Upper lobe of right lung (tissue), 1 donor: ENCODE measurements around the gene DES. TPM values are rescaled to one million over a fixed set of nuclear protein-coding genes. Genes with fewer than 3 reads are reported as not detected.
A peak's percentile ranks its signal among the peaks of the same experiment; 100 is the strongest.

Experiments used
- ATAC-seq: fragments of 200-7000 bp; cut with Tn5 transposase; one replicate; pipeline ENCODE4 v1.9.1; 2020; ENCODE audit warnings: mild to moderate bottlenecking, moderate library complexity
- DNase-seq: peaks from one replicate; pipeline ENCODE4 v3.0.0-alpha.2; 2020
- H3K27ac ChIP-seq: fragments of 200-600 bp; one replicate; pipeline ENCODE4 v1.8.0; 2022
- H3K27me3 ChIP-seq: fragments of 200-600 bp; one replicate; pipeline ENCODE4 v1.8.0; 2022; ENCODE audit warnings: mild to moderate bottlenecking
- H3K36me3 ChIP-seq: fragments of 200-600 bp; one replicate; pipeline ENCODE4 v1.8.0; 2022
- H3K4me1 ChIP-seq: fragments of 200-600 bp; one replicate; pipeline ENCODE4 v1.8.0; 2022
- H3K4me3 ChIP-seq: fragments of 200-600 bp; one replicate; pipeline ENCODE4 v1.8.0; 2022; ENCODE audit warnings: mild to moderate bottlenecking
- H3K9me3 ChIP-seq: fragments of 200-600 bp; one replicate; pipeline ENCODE4 v1.8.0; 2022
- intact Hi-C: fragments of 100-400 bp; cut with DNase I; formaldehyde crosslinking; loops from one replicate; pipeline ENCODE4 v1.11.0; 2022
- total RNA-seq: library from RNA; stranded (reverse); fragmentation: NEBNext Ultra II Directional; extraction: Animal tissue kit (Norgen Biotek cat#: 25700); gene quantifications from one replicate; pipeline ENCODE4 v1.2.1, GENCODE V29; 2021
- TF ChIP-seq, protein P1 (sequence below): fragments of 200-600 bp; IDR thresholded peaks from one replicate; pipeline ENCODE4 v1.8.0; 2022; ENCODE audit warnings: antibody characterized with exemption
- donor health status: DM: no; HTN: yes; CAD: no; lungs with severe emphysema.

Gene DES
- total RNA-seq, 1 donor from 2014 or later = 59.4 TPM

DNA sequence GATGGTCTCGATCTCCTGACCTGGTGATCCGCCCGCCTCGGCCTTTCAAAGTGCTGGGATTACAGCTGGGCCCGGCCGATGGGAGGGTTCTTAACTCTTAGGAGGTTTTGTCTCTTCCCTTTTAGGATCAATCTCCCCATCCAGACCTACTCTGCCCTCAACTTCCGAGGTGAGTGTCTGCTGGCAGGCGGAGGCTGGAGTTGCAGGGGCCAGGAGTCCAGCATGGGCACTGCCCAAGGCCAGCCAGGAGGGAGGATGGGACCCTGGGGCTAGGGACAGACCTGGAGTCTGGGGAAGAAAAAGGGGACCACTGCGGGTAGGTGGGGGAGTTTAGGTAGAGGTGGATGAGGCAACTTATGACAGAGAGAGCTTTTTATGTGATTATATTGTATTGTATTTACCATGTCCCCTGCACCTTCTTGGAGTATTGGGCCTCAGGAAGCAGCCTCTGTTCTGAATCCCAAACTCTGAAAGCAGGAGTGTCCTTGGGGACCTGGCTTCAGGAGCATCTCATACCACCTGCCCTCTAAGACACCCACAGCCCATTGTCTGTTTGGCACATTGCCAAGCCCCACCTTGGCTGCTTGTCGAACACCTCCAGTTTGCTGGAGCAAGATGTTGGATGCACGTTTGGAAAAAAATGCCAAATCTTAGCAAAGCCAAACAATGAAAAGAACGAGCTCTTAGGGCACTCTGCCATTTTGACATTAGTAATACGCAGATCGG lies 5.6 kb downstream of the DES start:
- intact Hi-C loops = no loop called here
- ATAC-seq (no peak), DNase-seq (no peak)
- no peak overlapping the region for H3K4me3 ChIP-seq
- H3K27ac ChIP-seq = no peak overlapping the region
- H3K36me3 ChIP-seq = no peaks in the 10 kb centered on the region
- no peaks in the 10 kb centered on the region for H3K4me1 ChIP-seq
- TF ChIP-seq, protein P1, sequence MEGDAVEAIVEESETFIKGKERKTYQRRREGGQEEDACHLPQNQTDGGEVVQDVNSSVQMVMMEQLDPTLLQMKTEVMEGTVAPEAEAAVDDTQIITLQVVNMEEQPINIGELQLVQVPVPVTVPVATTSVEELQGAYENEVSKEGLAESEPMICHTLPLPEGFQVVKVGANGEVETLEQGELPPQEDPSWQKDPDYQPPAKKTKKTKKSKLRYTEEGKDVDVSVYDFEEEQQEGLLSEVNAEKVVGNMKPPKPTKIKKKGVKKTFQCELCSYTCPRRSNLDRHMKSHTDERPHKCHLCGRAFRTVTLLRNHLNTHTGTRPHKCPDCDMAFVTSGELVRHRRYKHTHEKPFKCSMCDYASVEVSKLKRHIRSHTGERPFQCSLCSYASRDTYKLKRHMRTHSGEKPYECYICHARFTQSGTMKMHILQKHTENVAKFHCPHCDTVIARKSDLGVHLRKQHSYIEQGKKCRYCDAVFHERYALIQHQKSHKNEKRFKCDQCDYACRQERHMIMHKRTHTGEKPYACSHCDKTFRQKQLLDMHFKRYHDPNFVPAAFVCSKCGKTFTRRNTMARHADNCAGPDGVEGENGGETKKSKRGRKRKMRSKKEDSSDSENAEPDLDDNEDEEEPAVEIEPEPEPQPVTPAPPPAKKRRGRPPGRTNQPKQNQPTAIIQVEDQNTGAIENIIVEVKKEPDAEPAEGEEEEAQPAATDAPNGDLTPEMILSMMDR = no peak
- H3K9me3 ChIP-seq = no peaks in the 10 kb centered on the region
- peaks cover 13% of the 10 kb centered on the region for H3K27me3 ChIP-seq

DNA sequence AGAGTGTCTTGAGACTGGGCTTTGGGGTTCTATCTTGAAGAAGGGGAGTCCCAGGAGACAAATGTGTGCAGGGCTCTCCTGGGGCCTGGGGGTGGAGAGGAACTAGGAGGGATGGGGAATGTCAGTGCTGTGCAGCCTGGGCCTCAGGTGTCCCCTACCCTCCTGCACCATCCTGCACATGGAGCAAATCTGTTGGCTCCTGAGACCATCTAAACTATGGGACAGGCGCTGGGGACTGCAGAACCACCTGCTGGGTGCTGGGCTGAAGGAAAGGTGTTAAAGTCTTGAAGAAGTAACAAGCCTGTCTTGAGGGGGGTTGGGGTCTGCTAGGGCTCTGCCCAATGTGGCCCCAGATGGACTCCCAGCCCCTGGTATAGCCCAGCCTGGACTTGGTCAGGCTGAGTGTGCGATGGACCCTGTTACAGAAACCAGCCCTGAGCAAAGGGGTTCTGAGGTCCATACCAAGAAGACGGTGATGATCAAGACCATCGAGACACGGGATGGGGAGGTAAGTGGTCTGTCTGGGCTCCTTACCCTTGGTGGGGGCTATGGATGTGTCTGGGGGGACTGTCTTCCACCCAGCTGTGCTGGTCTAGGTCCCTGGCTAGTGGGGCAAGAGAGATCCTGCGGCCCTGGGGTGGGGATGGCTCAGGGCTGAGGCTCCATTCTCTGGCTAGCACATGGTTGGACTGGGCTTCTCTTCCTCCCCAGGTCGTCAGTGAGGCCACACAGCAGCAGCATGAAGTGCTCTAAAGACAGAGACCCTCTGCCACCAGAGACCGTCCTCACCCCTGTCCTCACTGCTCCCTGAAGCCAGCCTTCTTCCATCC lies 7.3 kb downstream of the DES start:
- DNase-seq (no peak), ATAC-seq (peak; percentile 6)
- H3K9me3 ChIP-seq = no peaks in the 10 kb centered on the region
- TF ChIP-seq, protein P1 = no peak
- peaks cover 7% of the 10 kb centered on the region for H3K27me3 ChIP-seq
- H3K4me1 ChIP-seq = no peaks in the 10 kb centered on the region
- intact Hi-C loops = no loop called here
- no peak overlapping the region for H3K4me3 ChIP-seq
- H3K27ac ChIP-seq = no peak overlapping the region
- no peaks in the 10 kb centered on the region for H3K36me3 ChIP-seq

DNA sequence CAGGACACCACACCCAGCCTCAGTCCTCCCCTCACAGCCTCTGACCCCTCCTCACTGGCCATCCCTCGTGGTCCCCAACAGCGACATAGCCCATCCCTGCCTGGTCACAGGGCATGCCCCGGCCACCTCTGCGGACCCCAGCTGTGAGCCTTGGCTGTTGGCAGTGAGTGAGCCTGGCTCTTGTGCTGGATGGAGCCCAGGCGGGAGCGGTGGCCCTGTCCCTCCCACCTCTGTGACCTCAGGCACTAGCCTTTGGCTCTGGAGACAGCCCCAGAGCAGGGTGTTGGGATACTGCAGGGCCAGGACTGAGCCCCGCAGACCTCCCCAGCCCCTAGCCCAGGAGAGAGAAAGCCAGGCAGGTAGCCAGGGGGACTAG lies 7.9 kb downstream of the DES start:
- TF ChIP-seq, protein P1 = no peak
- DNase-seq = no peak
- intact Hi-C loops = no loop called here

DNA sequence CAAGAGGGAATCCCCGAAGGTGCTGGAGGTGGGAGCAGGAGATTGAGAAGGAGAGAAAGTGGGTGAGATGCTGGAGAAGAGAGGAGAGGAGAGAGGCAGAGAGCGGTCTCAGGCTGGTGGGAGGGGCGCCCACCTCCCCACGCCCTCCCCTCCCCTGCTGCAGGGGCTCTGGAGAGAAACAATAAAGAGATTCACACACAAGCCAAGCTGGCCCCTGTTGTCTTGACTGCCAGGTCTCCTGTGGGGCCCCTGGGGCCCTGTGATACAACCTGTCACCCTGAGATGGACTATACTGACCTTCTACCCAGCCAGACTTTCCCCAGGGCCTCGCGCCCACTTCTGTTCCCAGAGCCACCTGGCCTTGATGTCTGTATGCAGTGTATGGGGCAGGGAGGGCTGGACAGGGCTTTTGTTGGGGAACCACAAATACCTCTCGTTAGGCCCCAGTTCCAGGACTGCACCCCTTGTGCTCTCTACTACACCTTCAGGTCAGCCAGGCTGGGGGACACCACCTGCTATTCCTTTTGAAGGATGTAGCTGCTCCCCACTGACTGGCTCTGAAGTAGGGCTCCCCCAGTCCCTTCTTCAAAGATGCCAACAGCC lies 8.5 kb downstream of the DES start:
- peaks cover 7% of the 10 kb centered on the region for H3K27me3 ChIP-seq
- H3K4me3 ChIP-seq = no peak overlapping the region
- no peaks in the 10 kb centered on the region for H3K4me1 ChIP-seq
- no peaks in the 10 kb centered on the region for H3K9me3 ChIP-seq
- TF ChIP-seq, protein P1 = no peak
- H3K36me3 ChIP-seq = no peaks in the 10 kb centered on the region
- ATAC-seq = no peak
- no peak for DNase-seq
- H3K27ac ChIP-seq = no peak overlapping the region
- intact Hi-C loops = no loop called here

More for the DNA sequence above, 7.9 kb downstream of the DES start:
- peak; percentile 10 for ATAC-seq
- H3K4me3 ChIP-seq = no peak overlapping the region
- no peaks in the 10 kb centered on the region for H3K9me3 ChIP-seq
- H3K36me3 ChIP-seq = no peaks in the 10 kb centered on the region
- H3K27me3 ChIP-seq = peaks cover 7% of the 10 kb centered on the region
- H3K4me1 ChIP-seq = no peaks in the 10 kb centered on the region
- no peak overlapping the region for H3K27ac ChIP-seq

DNA sequence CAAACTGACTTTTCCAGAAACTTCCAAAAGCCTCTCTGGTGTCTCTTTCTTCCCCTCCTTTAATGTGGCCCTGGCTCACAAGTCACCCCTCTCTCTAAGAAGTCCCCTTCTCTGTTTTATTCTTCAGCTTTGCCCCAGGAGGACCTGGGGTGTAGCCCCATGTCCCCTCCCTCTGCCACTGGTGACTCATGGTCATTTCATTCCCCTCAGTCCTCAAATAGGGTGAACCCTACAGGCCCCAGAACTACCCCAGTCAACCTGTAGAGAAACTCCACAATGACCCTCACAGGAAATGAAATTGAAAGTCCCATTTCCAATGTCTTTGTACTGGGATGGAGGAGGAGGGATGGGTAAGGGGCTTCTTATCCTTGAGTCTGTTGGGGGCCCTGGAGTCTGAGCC lies 10.3 kb downstream of the DES start:
- H3K4me3 ChIP-seq = no peak overlapping the region
- no peaks in the 10 kb centered on the region for H3K4me1 ChIP-seq
- intact Hi-C loops = no loop called here
- H3K27me3 ChIP-seq = peaks cover 7% of the 10 kb centered on the region
- no peaks in the 10 kb centered on the region for H3K9me3 ChIP-seq
- TF ChIP-seq, protein P1 = no peak
- no peaks in the 10 kb centered on the region for H3K36me3 ChIP-seq
- H3K27ac ChIP-seq = no peak overlapping the region
- ATAC-seq (no peak), DNase-seq (no peak)
